ENCODE data around the gene PKIG. TPM values are rescaled to one million over a fixed set of nuclear protein-coding genes. Genes with fewer than 3 reads are reported as not detected.
"Not testable (repeated sequence)": the region's sequence is repeated elsewhere in the genome, so short reads cannot be mapped to it uniquely, and the experiment has no call there.

Gene PKIG
- polyA plus RNA-seq, 1 donor (not counting 4 experiments of a cell fraction or from before 2014, with no cell fraction given), result 6.6 TPM

- no peak for FAIRE-seq
- no peak overlapping the region for H3K27ac ChIP-seq (ENCODE audit: control insufficient read depth, insufficient read depth, low read length)
These were observed 4.0 kb downstream of the PKIG start for GRCh38 chr20:44586289-44586911.

GRCh38 chr20:44587035-44587980 lies 4.9 kb downstream of the PKIG start:
- DNase-seq (ENCODE audit: low read depth, low spot score) (no peak), FAIRE-seq (no peak)
- H3K79me2 ChIP-seq (ENCODE audit: control insufficient read depth, insufficient read depth, low read length), result no peaks in the 10 kb centered on the region

More at GRCh38 chr20:44586289-44586911, 4.0 kb downstream of the PKIG start:
- Histone ChIP-seq H3K4me3 (ENCODE audit: control insufficient read depth in 2 of 3, extremely low read depth in 1 of 3, insufficient read depth in 2 of 3, low read depth in 1 of 3, low read length in 3 of 3) (no peak overlapping the region), H3K27me3 (ENCODE audit: control insufficient read depth, extremely low read depth, insufficient read depth, low read length) (no peaks in the 10 kb centered on the region), H3K4me1 (ENCODE audit: control insufficient read depth, extremely low read depth, insufficient read depth, low read length) (no peaks in the 10 kb centered on the region), H4K20me1 (ENCODE audit: control insufficient read depth, extremely low read depth, insufficient read depth, low read length) (no peaks in the 10 kb centered on the region), H2AFZ (ENCODE audit: control insufficient read depth, low read length) (no peak overlapping the region), H3K9me3 (ENCODE audit: control insufficient read depth, low read depth, low read length) (no peaks in the 10 kb centered on the region), H3K4me2 (ENCODE audit: control insufficient read depth, extremely low read depth, insufficient read depth, low read depth, low read length) (no peak overlapping the region), H3K9me1 (ENCODE audit: control insufficient read depth, extremely low read depth, insufficient read depth, low read length) (no peaks in the 10 kb centered on the region), H3K36me3 (ENCODE audit: control insufficient read depth in 2 of 2, extremely low read depth in 1 of 2, insufficient read depth in 2 of 2, low read length in 2 of 2) (no peaks in the 10 kb centered on the region), H3K79me2 (ENCODE audit: control insufficient read depth, insufficient read depth, low read length) (no peaks in the 10 kb centered on the region), H3K9ac (ENCODE audit: control insufficient read depth, extremely low read depth, insufficient read depth, low read length) (no peak overlapping the region)
- no peak for DNase-seq (ENCODE audit: low read depth, low spot score)
- TF ChIP-seq EZH2 (IDR thresholded peaks at IDR 0.05; ENCODE audit: low read length) (no peak), CTCF (optimal IDR thresholded peaks at IDR 0.05 in 1 of 3, IDR thresholded peaks at IDR 0.05 in 1 of 3, conservative IDR thresholded peaks at IDR 0.05 in 1 of 3; ENCODE audit: extremely low read depth in 1 of 3, insufficient read depth in 2 of 3, low read length in 3 of 3) (no peak)
- dilution Hi-C loops (cut with MboI; ENCODE audit: extremely low pct_ligation_motif_present, low sequenced_read_pairs), result no loop called here

GRCh38 chr20:44588321-44588720 lies 5.9 kb downstream of the PKIG start:
- DNase-seq (ENCODE audit: low read depth, low spot score); H3K9me3 ChIP-seq (ENCODE audit: control insufficient read depth, low read depth, low read length); H3K4me1 ChIP-seq (ENCODE audit: control insufficient read depth, extremely low read depth, insufficient read depth, low read length); H3K4me3 ChIP-seq (ENCODE audit: control insufficient read depth in 2 of 3, extremely low read depth in 1 of 3, insufficient read depth in 2 of 3, low read depth in 1 of 3, low read length in 3 of 3); H3K4me2 ChIP-seq (ENCODE audit: control insufficient read depth, extremely low read depth, insufficient read depth, low read depth, low read length); H4K20me1 ChIP-seq (ENCODE audit: control insufficient read depth, extremely low read depth, insufficient read depth, low read length); dilution Hi-C loops (cut with MboI; ENCODE audit: extremely low pct_ligation_motif_present, low sequenced_read_pairs); H3K79me2 ChIP-seq (ENCODE audit: control insufficient read depth, insufficient read depth, low read length); H3K9ac ChIP-seq (ENCODE audit: control insufficient read depth, extremely low read depth, insufficient read depth, low read length); FAIRE-seq; H2AFZ ChIP-seq (ENCODE audit: control insufficient read depth, low read length); H3K9me1 ChIP-seq (ENCODE audit: control insufficient read depth, extremely low read depth, insufficient read depth, low read length); H3K36me3 ChIP-seq (ENCODE audit: control insufficient read depth in 2 of 2, extremely low read depth in 1 of 2, insufficient read depth in 2 of 2, low read length in 2 of 2); H3K27ac ChIP-seq (ENCODE audit: control insufficient read depth, insufficient read depth, low read length); H3K27me3 ChIP-seq (ENCODE audit: control insufficient read depth, extremely low read depth, insufficient read depth, low read length): not testable (repeated sequence)

More at GRCh38 chr20:44587035-44587980, 4.9 kb downstream of the PKIG start:
- TF ChIP-seq EZH2 (IDR thresholded peaks at IDR 0.05; ENCODE audit: low read length), result no peak
- TF ChIP-seq CTCF (optimal IDR thresholded peaks at IDR 0.05 in 1 of 3, IDR thresholded peaks at IDR 0.05 in 1 of 3, conservative IDR thresholded peaks at IDR 0.05 in 1 of 3; ENCODE audit: extremely low read depth in 1 of 3, insufficient read depth in 2 of 3, low read length in 3 of 3), result no peak
- H3K27ac ChIP-seq (ENCODE audit: control insufficient read depth, insufficient read depth, low read length), result no peak overlapping the region
- no peaks in the 10 kb centered on the region for H4K20me1 ChIP-seq (ENCODE audit: control insufficient read depth, extremely low read depth, insufficient read depth, low read length)
- H2AFZ ChIP-seq (ENCODE audit: control insufficient read depth, low read length), result no peak overlapping the region
- H3K4me3 ChIP-seq (ENCODE audit: control insufficient read depth in 2 of 3, extremely low read depth in 1 of 3, insufficient read depth in 2 of 3, low read depth in 1 of 3, low read length in 3 of 3), result no peak overlapping the region
- H3K9ac ChIP-seq (ENCODE audit: control insufficient read depth, extremely low read depth, insufficient read depth, low read length), result no peak overlapping the region
- no peaks in the 10 kb centered on the region for H3K4me1 ChIP-seq (ENCODE audit: control insufficient read depth, extremely low read depth, insufficient read depth, low read length)
- H3K27me3 ChIP-seq (ENCODE audit: control insufficient read depth, extremely low read depth, insufficient read depth, low read length), result no peaks in the 10 kb centered on the region
- no peaks in the 10 kb centered on the region for H3K9me3 ChIP-seq (ENCODE audit: control insufficient read depth, low read depth, low read length)
- H3K4me2 ChIP-seq (ENCODE audit: control insufficient read depth, extremely low read depth, insufficient read depth, low read depth, low read length), result no peak overlapping the region
- H3K36me3 ChIP-seq (ENCODE audit: control insufficient read depth in 2 of 2, extremely low read depth in 1 of 2, insufficient read depth in 2 of 2, low read length in 2 of 2), result no peaks in the 10 kb centered on the region
- dilution Hi-C loops (cut with MboI; ENCODE audit: extremely low pct_ligation_motif_present, low sequenced_read_pairs), result no loop called here
- H3K9me1 ChIP-seq (ENCODE audit: control insufficient read depth, extremely low read depth, insufficient read depth, low read length), result no peaks in the 10 kb centered on the region
